ENCODE results near the gene PGM2L1.

PGM2L1 gene

DNA sequence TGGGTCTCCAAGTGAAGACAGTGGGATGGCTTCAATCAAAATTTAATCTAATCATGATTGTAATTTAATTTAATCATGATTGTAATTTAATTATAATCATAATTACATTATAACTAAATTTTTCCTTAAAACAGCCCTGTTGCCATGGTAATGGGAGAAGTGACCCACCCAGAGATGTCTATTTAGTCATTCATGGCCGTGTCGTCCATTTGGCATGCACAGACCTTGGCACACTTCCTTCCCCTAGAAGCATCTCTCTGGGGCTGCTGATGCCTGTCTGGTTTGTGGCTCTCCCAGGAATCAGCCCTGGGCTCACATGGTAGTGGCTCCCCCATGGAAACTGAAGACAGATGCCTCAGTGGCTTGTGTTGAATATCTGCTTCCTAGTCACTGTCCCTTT, 113.8 kb downstream of the PGM2L1 start:
- DNase-seq: no peak

DNA sequence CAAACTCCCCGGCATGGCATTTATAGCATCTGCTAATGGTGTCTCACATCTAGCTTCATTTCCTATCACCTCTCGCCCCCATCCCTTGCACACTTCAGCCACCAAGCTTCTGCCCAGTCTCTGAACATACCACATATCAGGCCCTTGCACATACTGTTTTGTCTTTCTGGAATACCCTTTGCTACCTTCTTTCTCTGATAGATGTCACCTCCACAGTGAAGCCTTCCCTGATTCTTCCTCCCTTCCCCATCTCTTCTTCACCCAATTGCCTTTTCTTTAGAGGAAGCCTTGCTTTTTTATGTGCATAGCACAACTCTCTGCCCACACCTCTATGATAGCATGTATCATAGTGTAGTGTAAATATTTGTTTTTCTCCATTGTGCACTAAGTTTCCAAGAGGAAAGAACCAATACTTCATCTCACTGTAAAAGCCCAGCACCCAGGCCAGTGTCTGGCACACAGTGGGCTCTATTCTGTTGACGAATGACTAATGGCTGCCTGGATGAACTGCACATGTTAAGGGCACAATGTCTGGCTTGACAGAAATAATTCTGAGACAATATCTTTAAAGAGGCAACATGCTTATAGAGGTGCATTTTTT, 114.6 kb downstream of the PGM2L1 start:
- no peak for DNase-seq

DNA sequence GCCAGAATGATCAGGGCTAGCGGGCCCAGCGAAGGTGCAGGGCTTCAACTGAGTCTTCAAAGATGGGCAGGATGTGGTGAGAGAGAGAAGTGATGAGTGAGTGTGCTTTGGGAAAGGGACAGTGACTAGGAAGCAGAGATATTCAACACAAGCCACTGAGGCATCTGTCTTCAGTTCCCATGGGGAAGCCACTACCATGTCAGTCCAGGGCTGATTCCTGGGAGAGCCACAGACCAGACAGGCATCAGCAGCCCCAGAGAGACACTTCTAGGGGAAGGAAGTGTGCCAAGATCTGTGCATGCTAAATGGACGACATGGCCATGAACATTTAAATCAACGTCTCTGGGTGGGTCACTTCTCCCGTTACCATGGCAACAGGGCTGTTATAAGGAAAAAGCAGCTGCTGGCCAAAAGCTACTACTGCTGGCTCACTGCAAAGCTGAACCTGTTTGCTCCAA, 115.3 kb downstream of the PGM2L1 start:
- no peak for DNase-seq

DNA sequence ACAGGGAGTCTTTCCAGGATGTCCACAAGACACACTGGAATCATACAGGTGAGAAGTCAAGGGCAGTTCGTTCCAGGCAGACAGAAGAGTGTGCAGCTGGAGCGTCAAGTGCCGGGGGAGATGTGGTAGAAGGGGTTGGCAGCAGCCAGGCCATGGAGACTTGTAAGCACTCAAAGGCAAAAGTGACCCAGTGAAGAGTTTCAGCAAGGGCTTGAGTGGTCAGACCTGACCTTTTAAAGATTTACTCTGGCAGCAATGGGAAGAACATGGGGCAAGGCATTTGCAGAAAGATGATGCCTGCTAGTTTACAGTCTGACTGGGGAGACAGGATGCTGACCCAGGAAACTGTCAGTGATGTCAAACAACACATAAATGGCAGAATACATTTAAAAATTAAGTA, 115.8 kb downstream of the PGM2L1 start:
- DNase-seq: no peak

DNA sequence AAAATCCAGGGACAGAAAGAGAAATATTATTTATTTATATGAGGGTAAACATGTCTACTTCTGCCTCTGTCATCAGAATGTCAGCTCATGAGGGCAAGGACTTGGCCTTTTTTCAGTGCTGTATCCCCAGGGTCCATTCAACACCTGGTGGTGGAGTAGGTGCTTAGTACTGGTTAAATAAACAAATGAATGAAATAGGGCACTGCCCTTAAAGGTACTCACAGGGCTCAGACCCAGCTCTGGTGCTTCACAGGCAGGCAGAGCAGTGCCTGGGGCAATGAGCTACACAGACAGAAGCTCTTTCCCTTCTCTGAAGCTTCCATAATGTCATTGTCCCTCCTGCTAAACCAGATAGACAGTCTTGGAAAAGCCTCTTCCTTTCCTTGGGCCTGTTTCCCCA, 117.7 kb downstream of the PGM2L1 start:
- DNase-seq: no peak
